ENCODE data around the gene ARRDC2.

The ARRDC2 gene

DNA sequence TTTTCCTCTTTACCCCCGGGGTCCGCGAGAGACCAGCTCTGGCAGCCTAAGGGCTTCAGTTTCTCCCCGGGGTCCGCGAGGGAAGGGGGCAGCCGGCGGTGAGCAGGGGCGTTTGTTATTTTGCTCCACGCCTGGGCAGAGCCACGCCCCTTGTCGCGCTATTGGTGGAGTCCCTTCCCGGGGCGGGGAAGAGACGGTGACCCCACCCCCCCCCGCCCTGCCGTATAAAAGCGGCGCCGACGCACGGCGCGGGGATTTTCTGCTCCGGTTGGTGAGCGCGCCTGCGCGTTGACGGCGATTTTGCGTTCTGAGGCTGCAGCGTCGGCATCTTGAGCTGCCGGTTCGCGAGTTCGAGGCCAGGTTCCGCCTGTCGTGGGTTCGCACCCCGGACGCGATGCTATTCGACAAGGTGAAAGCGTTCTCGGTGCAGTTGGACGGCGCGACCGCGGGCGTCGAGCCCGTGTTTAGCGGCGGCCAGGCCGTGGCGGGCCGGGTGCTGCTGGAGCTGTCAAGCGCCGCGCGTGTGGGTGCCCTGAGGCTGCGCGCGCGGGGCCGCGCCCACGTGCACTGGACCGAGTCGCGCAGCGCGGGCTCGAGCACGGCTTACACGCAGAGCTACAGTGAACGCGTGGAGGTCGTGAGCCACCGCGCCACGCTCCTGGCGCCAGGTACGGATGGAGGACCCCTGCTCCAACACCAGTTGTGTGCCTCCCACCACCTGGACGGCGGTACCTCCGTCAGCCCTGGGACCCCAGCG is at the start of gene ARRDC2:
Gene ARRDC2, plus strand, starts transcription at position 254 of the 757 bp plus-strand sequence. Its CDS starts 141 bp downstream, at position 395.
- no peak for TF ChIP-seq Cebpa-rat (IDR thresholded peaks at IDR 0.05)
- H3K4me1 ChIP-seq: peaks cover 41% of the 10 kb centered on the region
- no peaks in the 10 kb centered on the region for H3K9me3 ChIP-seq
- peak within 1 kb of the TSS; percentile 90 for H3K4me2 ChIP-seq
- peak within 1 kb of the TSS; percentile 75 for H3K9ac ChIP-seq
- H3K27me3 ChIP-seq: no peaks in the 10 kb centered on the region
- H3K36me3 ChIP-seq: peaks cover 81% of the 10 kb centered on the region
- H4K20me1 ChIP-seq: peaks cover 62% of the 10 kb centered on the region
- peak within 1 kb of the TSS; percentile 68 for H3K27ac ChIP-seq
- H3K4me3 ChIP-seq: peak within 1 kb of the TSS; percentile 67

DNA sequence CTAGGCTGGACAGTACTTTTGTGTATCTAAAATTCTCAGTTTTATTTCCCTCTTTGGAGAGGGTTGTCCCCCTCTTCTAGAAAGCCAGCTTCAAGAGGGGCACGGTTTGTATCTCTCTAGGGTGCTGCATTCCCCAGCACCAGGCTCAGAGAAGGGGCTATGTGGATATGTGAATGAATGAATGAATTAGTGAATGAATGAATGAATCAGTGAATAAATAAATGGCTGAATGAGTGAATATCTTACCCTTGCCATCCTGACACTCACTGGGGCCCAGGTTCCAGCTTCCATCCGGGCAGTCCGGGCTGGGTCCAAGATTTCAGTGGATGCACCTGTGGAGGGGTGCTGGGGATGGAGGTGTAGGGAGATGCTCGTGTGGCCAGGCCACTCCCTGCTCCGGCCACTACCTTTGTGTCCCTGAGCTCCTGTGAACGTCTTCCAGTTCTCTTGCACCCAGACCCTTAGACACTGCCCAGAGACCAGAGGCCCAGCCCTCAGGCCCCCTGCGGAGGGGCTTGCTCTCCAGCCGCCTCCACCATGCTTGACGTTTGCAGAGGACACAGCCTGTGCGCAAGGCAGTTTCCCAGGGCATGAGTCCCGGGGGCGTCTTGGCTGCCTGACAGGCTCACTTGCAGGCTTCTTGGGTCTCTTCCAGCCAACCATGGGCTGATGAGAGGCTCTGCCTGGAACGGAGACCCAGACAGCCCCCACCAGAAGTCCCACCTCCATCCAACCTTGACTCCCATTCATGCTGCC is 43.9 kb upstream of the ARRDC2 start:
- no peak for TF ChIP-seq Cebpa-rat (IDR thresholded peaks at IDR 0.05)
- Histone ChIP-seq H3K9ac (no peak overlapping the region), H3K9me3 (no peaks in the 10 kb centered on the region), H4K20me1 (no peaks in the 10 kb centered on the region), H3K4me3 (no peak overlapping the region), H3K36me3 (no peaks in the 10 kb centered on the region), H3K4me1 (peaks cover 38% of the 10 kb centered on the region), H3K4me2 (no peak overlapping the region), H3K27ac (no peak overlapping the region), H3K27me3 (peaks cover 41% of the 10 kb centered on the region)

DNA sequence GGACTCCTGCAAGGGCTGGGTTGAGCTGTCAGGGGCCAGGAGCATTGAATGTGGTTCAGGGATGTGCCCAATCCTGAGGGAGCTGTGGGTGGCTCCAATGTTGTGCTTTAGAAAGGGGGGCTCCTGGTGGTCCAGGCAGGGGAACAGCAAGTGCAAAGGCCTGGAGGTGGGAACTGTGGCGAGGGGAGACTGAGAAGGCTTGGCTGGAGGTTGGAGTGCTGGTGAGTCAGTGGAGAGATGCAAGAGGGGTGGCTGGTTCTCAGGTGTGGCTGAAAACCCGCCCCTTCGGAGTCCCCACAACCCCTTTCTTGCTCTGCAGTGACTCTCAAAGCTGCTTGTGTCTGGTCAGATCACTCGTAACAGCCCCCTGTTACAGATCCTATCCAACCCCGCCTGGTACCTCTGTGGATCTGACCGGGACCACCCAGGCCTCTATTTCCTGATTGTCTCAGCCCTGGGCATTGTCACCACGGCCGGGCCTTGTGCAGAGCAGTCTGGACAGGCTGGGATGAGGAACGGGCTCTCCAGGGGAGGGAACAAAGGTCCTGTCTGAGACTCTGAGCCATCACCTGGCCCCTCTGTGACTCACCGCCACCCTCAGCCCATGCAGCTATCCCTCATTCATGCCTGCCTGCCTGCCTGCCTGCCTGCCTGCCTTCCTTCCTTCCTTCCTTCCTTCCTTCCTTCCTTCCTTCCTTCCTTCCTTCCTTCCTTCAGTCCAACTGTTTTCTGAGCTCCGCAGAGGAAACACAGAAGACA is 42.4 kb upstream of the ARRDC2 start:
- H4K20me1 ChIP-seq: no peaks in the 10 kb centered on the region
- TF ChIP-seq Cebpa-rat (IDR thresholded peaks at IDR 0.05): no peak
- H3K36me3 ChIP-seq: no peaks in the 10 kb centered on the region
- no peak overlapping the region for H3K9ac ChIP-seq
- H3K27me3 ChIP-seq: peaks cover 42% of the 10 kb centered on the region
- H3K4me2 ChIP-seq: peak overlapping the region; percentile 85
- no peak overlapping the region for H3K4me3 ChIP-seq
- peak overlapping the region; percentile 49 for H3K27ac ChIP-seq
- H3K9me3 ChIP-seq: no peaks in the 10 kb centered on the region
- peaks cover 48% of the 10 kb centered on the region for H3K4me1 ChIP-seq

DNA sequence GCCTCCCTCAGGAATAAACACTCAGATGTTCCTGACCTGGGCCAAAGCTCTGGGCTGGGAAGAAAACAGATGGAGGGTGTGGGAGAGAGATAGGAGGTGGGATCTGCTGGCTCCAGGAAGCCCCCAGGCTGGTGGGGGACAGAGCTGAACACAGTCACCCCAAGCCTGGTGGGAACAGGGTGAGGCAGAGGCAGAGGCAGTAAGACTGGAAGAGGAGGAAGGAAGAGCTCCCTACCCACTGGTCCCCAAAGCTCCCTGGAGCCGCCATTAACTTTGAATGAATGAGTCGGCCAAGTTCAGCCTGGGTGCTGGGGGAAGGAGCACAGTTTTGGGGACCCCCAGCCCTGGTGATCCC is 41.9 kb upstream of the ARRDC2 start:
- no peak overlapping the region for H3K9ac ChIP-seq
- H3K27ac ChIP-seq: peak overlapping the region; percentile 49; the same call in 1 of the 2 replicates
- no peaks in the 10 kb centered on the region for H3K36me3 ChIP-seq
- peak overlapping the region; percentile 85 for H3K4me2 ChIP-seq
- no peaks in the 10 kb centered on the region for H4K20me1 ChIP-seq
- TF ChIP-seq Cebpa-rat (IDR thresholded peaks at IDR 0.05): no peak
- no peaks in the 10 kb centered on the region for H3K9me3 ChIP-seq
- H3K27me3 ChIP-seq: peaks cover 42% of the 10 kb centered on the region
- peak overlapping the region; percentile 59; the same call in 1 of the 2 replicates for H3K4me3 ChIP-seq
- peaks cover 48% of the 10 kb centered on the region for H3K4me1 ChIP-seq

DNA sequence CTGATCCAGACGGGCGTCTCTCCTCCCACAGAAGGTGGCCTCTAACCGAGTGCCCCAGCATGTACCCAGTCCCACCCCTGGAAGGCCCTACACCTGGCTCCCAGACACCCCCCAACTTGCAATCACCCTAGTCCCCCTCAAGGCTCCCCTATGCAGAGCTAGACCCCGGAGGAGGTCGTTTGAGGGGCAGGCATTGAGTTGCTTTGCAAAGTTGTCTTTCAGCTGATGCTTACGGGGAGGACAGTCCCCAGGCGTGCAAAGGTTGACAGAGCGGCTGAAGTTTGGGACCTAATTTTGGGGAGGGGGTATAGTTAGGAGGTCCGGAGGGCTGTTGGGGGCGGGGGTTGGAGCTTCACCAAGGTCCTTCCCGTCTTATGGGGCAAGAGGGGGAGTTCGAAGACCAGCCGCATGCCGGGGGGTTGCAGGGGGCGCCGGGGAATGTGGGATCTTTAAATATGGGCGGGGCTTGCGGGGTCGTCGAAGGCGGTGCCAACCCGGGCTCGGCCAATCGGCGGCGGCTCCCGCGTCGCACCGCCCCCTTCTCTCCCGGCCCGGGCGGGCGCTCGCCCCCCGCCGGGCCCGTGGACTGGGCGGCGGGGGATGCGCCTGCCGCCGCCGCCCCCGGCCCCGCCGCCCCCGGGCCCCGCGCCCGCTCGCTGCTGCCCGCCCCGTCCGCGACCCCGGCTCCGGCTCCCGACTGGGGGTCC is 41.3 kb upstream of the ARRDC2 start, which contains the start of gene KCNN1:
Gene KCNN1, plus strand, starts transcription at position 558 of the 707 bp plus-strand sequence. CDS start 6,782 bp downstream, outside the sequence.
- TF ChIP-seq Cebpa-rat (IDR thresholded peaks at IDR 0.05): no peak
- H3K9me3 ChIP-seq: no peaks in the 10 kb centered on the region
- peak within 1 kb of the TSS; percentile 85 for H3K4me2 ChIP-seq
- no peaks in the 10 kb centered on the region for H4K20me1 ChIP-seq
- peaks cover 42% of the 10 kb centered on the region for H3K27me3 ChIP-seq
- H3K9ac ChIP-seq: no peak within 1 kb of the TSS
- no peaks in the 10 kb centered on the region for H3K36me3 ChIP-seq
- H3K27ac ChIP-seq: peak within 1 kb of the TSS; percentile 49; the same call in 1 of the 2 replicates
- peak within 1 kb of the TSS; percentile 59 for H3K4me3 ChIP-seq
- peaks cover 50% of the 10 kb centered on the region for H3K4me1 ChIP-seq

DNA sequence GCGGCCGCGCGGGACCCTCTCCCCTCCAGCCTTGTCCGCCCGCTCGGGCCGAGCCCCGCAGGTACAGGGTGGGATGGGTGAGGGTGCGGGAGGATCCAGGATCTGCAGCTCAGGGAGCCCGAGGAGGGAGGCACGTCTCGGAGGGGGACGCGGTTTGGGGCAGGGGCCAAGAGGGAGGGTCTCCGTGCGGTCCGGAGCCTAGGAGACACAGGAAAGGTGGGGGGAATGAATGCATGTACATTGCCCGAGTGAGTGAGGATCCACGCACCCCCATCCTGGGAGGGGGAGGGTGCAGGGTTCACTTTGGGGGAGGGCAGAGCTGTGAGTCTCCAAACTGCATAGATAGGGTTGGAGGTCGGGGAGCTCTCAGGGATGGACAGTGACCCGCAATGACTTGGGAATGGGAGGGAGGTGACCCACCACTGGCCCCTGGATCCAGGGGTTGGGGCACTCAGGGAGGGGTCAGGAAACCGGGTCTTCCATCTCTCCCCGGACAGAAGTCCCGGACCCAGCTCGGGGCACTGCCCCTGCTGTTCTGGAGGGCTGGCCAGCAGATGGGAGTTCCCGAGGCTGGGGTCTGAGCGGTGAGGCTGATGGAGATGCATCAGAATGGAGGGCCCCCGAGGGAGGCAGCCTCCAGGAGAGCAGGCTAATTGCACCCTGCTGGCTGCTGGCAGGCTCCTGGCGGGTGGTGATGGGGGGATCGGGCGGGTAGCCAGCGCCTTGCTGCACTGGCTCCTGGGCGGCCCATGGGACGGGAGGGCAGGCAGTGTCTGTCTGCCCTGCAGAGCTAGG is 40.5 kb upstream of the ARRDC2 start:
- H3K4me1 ChIP-seq: peaks cover 57% of the 10 kb centered on the region
- H3K9me3 ChIP-seq: no peaks in the 10 kb centered on the region
- peak overlapping the region; percentile 59 for H3K4me3 ChIP-seq
- peak overlapping the region; percentile 85 for H3K4me2 ChIP-seq
- no peak overlapping the region for H3K9ac ChIP-seq
- H3K27me3 ChIP-seq: peaks cover 42% of the 10 kb centered on the region
- H4K20me1 ChIP-seq: no peaks in the 10 kb centered on the region
- no peak overlapping the region for H3K27ac ChIP-seq
- no peaks in the 10 kb centered on the region for H3K36me3 ChIP-seq
- no peak for TF ChIP-seq Cebpa-rat (IDR thresholded peaks at IDR 0.05)

DNA sequence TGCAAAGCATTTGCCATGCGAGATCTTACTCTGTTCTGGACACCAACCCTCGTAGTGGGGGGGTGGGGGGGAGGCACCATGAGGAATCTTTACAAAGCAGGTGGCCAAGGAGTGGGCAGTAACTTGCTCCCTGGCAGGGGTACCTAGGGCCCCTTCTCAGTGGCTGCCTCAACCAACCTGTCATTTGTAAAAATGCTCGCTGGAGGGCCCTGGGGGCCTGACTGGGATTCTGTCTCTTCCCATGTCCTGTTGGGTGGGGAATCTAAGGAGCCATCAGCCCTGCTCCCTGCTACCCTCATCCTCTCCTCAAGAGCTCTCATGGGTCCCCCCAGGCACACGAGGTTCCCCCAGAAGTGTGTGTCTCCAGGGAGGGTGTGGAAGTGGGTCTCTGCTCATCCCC is 39.6 kb upstream of the ARRDC2 start:
- Histone ChIP-seq H4K20me1 (no peaks in the 10 kb centered on the region), H3K27ac (no peak overlapping the region), H3K9me3 (no peaks in the 10 kb centered on the region), H3K4me1 (peaks cover 66% of the 10 kb centered on the region), H3K9ac (no peak overlapping the region), H3K36me3 (no peaks in the 10 kb centered on the region), H3K4me2 (peak overlapping the region; percentile 24), H3K27me3 (peaks cover 42% of the 10 kb centered on the region), H3K4me3 (no peak overlapping the region)
- TF ChIP-seq Cebpa-rat (IDR thresholded peaks at IDR 0.05): no peak

DNA sequence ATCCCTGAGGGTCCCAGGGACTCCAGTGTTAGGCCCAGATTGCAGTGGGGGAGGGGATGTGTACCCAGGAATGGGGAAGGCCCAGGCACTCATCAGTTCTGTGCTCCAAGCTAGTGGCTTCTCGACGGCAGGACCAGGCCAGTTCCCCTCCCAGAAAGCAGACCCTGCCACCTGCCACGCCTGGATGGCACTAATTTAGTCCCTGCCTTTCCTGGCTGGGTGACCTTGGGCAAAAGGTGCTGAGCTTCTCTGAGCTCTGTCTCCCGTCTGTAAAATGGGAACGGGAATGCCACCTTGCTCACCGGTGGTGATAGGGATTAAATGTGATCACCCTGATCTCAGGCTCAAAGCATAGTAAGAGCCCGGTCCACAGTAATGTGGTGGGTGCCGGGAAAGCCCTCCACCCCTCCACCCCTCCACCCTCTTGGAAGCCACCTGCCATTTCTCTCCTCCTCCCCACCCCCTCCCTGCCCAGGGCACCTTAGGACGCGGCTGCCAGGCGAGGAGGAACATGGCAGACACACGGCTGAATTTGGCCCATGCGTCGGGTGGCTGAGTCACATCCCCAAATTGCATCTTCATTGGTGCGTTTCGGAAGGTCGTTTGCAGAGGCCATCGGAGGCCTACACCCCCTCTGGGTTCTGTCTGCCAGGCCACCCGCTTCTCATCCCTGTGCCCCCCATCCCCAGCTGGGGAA is 38.7 kb upstream of the ARRDC2 start:
- Histone ChIP-seq H3K27ac (no peak overlapping the region), H3K4me1 (peaks cover 71% of the 10 kb centered on the region), H3K9me3 (no peaks in the 10 kb centered on the region), H3K4me2 (peak overlapping the region; percentile 35), H3K9ac (no peak overlapping the region), H3K36me3 (no peaks in the 10 kb centered on the region), H3K4me3 (no peak overlapping the region), H3K27me3 (peaks cover 42% of the 10 kb centered on the region), H4K20me1 (no peaks in the 10 kb centered on the region)
- TF ChIP-seq Cebpa-rat (IDR thresholded peaks at IDR 0.05): no peak
